ENCODE data around the gene FGF6. TPM values are rescaled to one million over a fixed set of nuclear protein-coding genes. Genes with fewer than 3 reads are reported as not detected.

FGF6 gene
- total and polyA plus RNA-seq, 2 of the 13 experiments (the other 11 are each of a cell fraction or from before 2014, with no cell fraction given): not detected

DNA sequence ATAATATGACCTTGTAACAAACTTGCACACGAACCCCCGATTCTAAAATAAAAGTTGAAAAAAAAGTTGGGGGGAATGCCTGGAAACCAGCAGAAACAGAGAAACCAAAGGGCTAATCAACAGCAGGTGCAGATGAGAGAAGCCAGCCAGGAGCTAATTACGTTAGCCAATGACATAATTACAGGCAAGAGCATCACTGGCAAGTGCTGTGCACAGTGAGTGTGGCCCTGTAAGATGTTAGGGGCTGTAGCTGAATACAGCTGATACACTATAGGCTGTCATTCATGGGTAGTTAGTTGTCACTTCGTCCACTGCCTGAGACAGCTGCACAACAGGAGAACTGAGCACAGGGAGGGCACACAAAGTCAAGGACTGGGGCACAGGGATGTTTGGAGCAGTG, 58.8 kb downstream of the FGF6 start:
- Histone ChIP-seq H3K9ac (ENCODE audit: insufficient read depth, low read depth, low read length) (no peak overlapping the region), H3K4me2 (ENCODE audit: low read depth, low read length) (no peak overlapping the region), H2AFZ (ENCODE audit: low read length) (no peak overlapping the region), H3K4me3 (replicated peaks in 1 of 3; ENCODE audit: insufficient read depth in 1 of 3, low read depth in 2 of 3, low read length in 3 of 3) (no peak overlapping the region), H3K9me3 (ENCODE audit: low read length) (no peaks in the 10 kb centered on the region), H3K36me3 (replicated peaks in 1 of 2; ENCODE audit: control insufficient read depth in 1 of 2, insufficient read depth in 2 of 2, low read length in 2 of 2) (no peaks in the 10 kb centered on the region), H3K4me1 (ENCODE audit: insufficient read depth, low read length) (0 out of 2 replicates have a peak, but pooled peaks cover 4% of the 10 kb centered on the region), H3K79me2 (ENCODE audit: insufficient read depth, low read length) (no peaks in the 10 kb centered on the region), H3K27ac (ENCODE audit: extremely low read length, insufficient read depth, low read length) (no peak overlapping the region), H4K20me1 (ENCODE audit: insufficient read depth, low read length) (no peaks in the 10 kb centered on the region), H3K27me3 (ENCODE audit: control insufficient read depth in 1 of 2, insufficient read depth in 2 of 2, low read length in 2 of 2) (peaks cover 0 to 7% of the 10 kb centered on the region in 2 experiments; a peak in 4 of 5 replicates)
- FAIRE-seq: no peak
- in situ Hi-C loops (cut with HindIII; ENCODE audit: extremely low pct_ligation_motif_present, low pct_unique_long_range_greater_than_20kb): no loop called here
- WGBS (ENCODE audit: low lambda C conversion rate): 0% methylated on average over 3 of the region's 4 CpGs
- no TSS peak for BruUV-seq (replicated peaks)
- ATAC-seq: no peak
- CTCF ChIA-PET (ENCODE audit: low intra/inter-chr PET ratio, low total read pairs): no interaction called here
- TF ChIP-seq, protein P1, sequence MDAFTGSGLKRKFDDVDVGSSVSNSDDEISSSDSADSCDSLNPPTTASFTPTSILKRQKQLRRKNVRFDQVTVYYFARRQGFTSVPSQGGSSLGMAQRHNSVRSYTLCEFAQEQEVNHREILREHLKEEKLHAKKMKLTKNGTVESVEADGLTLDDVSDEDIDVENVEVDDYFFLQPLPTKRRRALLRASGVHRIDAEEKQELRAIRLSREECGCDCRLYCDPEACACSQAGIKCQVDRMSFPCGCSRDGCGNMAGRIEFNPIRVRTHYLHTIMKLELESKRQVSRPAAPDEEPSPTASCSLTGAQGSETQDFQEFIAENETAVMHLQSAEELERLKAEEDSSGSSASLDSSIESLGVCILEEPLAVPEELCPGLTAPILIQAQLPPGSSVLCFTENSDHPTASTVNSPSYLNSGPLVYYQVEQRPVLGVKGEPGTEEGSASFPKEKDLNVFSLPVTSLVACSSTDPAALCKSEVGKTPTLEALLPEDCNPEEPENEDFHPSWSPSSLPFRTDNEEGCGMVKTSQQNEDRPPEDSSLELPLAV (CRISPR knock-in tag; conservative IDR thresholded peaks at IDR 0.05; ENCODE audit: low read depth): no peak
- no peak for TF ChIP-seq ZNF879 (CRISPR knock-in tag; IDR thresholded peaks at IDR 0.05)
- TF ChIP-seq, protein P2, sequence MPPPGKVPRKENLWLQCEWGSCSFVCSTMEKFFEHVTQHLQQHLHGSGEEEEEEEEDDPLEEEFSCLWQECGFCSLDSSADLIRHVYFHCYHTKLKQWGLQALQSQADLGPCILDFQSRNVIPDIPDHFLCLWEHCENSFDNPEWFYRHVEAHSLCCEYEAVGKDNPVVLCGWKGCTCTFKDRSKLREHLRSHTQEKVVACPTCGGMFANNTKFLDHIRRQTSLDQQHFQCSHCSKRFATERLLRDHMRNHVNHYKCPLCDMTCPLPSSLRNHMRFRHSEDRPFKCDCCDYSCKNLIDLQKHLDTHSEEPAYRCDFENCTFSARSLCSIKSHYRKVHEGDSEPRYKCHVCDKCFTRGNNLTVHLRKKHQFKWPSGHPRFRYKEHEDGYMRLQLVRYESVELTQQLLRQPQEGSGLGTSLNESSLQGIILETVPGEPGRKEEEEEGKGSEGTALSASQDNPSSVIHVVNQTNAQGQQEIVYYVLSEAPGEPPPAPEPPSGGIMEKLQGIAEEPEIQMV (CRISPR knock-in tag; IDR thresholded peaks at IDR 0.05; ENCODE audit: low read depth): no peak
- TF ChIP-seq AGO2 (optimal IDR thresholded peaks at IDR 0.05; ENCODE audit: low read depth, low read length): no peak
- TF ChIP-seq, protein P3, sequence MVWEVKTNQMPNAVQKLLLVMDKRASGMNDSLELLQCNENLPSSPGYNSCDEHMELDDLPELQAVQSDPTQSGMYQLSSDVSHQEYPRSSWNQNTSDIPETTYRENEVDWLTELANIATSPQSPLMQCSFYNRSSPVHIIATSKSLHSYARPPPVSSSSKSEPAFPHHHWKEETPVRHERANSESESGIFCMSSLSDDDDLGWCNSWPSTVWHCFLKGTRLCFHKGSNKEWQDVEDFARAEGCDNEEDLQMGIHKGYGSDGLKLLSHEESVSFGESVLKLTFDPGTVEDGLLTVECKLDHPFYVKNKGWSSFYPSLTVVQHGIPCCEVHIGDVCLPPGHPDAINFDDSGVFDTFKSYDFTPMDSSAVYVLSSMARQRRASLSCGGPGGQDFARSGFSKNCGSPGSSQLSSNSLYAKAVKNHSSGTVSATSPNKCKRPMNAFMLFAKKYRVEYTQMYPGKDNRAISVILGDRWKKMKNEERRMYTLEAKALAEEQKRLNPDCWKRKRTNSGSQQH (CRISPR knock-in tag; IDR thresholded peaks at IDR 0.05; ENCODE audit: low read depth): no peak
- no peak for TF ChIP-seq ZSCAN30 (CRISPR knock-in tag; IDR thresholded peaks at IDR 0.05)
- TF ChIP-seq ZNF556 (CRISPR knock-in tag; IDR thresholded peaks at IDR 0.05; ENCODE audit: borderline replicate concordance): no peak
- TF ChIP-seq, protein P4, sequence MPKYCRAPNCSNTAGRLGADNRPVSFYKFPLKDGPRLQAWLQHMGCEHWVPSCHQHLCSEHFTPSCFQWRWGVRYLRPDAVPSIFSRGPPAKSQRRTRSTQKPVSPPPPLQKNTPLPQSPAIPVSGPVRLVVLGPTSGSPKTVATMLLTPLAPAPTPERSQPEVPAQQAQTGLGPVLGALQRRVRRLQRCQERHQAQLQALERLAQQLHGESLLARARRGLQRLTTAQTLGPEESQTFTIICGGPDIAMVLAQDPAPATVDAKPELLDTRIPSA (CRISPR knock-in tag; IDR thresholded peaks at IDR 0.05; ENCODE audit: borderline replicate concordance): no peak
- TF ChIP-seq MAZ (IDR thresholded peaks at IDR 0.05; ENCODE audit: borderline replicate concordance, low read depth, low read length): no peak
- no peak for TF ChIP-seq MAZ (CRISPR knock-in tag; IDR thresholded peaks at IDR 0.05; ENCODE audit: low read depth)
- POLR2A ChIA-PET: no interaction called here
- intact Hi-C loops (cut with micrococcal nuclease; ENCODE audit: unreplicated experiment): no loop called here
- DNase-seq (ENCODE audit: low spot score): no peak

Other genes starting within 250 kb of the FGF6 start
- 1.1 and 1.4 TPM in 2 replicates for gene CCND2, start 172.1 kb downstream of the FGF6 start, total RNA-seq (2016; rRNA removed; fragmentation: Illumina TruSeq; extraction: Trizol)
- 0.61 and 0.90 TPM in 2 replicates for gene CCND2, start 172.1 kb downstream of the FGF6 start, polyA plus RNA-seq (2011; rRNA removed)
- gene TIGAR, start 124.6 kb downstream of the FGF6 start, total RNA-seq (2016; rRNA removed; fragmentation: Illumina TruSeq; extraction: Trizol): 21.8 and 41.3 TPM in 2 replicates
- 2.6 and 3.2 TPM in 2 replicates for gene TIGAR, start 124.6 kb downstream of the FGF6 start, polyA plus RNA-seq (2011; rRNA removed)
- not detected in 2 replicates for gene FGF23, start 66.1 kb downstream of the FGF6 start, total RNA-seq (2016; rRNA removed; fragmentation: Illumina TruSeq; extraction: Trizol)
- gene FGF23, start 66.1 kb downstream of the FGF6 start, polyA plus RNA-seq (2011; rRNA removed): not detected in 2 replicates
- gene RAD51AP1, start 93.1 kb upstream of the FGF6 start, total RNA-seq (2016; rRNA removed; fragmentation: Illumina TruSeq; extraction: Trizol): 49.3 and 79.3 TPM in 2 replicates
- 6.7 and 16.6 TPM in 2 replicates for gene RAD51AP1, start 93.1 kb upstream of the FGF6 start, polyA plus RNA-seq (2011; rRNA removed)
- 40.2 and 47.4 TPM in 2 replicates for gene DYRK4, start 116.4 kb upstream of the FGF6 start, total RNA-seq (2016; rRNA removed; fragmentation: Illumina TruSeq; extraction: Trizol)
- 27.9 and 29.4 TPM in 2 replicates for gene DYRK4, start 116.4 kb upstream of the FGF6 start, polyA plus RNA-seq (2011; rRNA removed)
- gene AKAP3, start 203.2 kb upstream of the FGF6 start, total RNA-seq (2016; rRNA removed; fragmentation: Illumina TruSeq; extraction: Trizol): 0.49 and 0.84 TPM in 2 replicates
- gene AKAP3, start 203.2 kb upstream of the FGF6 start, polyA plus RNA-seq (2011; rRNA removed): 0.09 and 0.22 TPM in 2 replicates
- gene NDUFA9, start 203.3 kb upstream of the FGF6 start, total RNA-seq (2016; rRNA removed; fragmentation: Illumina TruSeq; extraction: Trizol): 143 and 150 TPM in 2 replicates
- 68.0 and 70.7 TPM in 2 replicates for gene NDUFA9, start 203.3 kb upstream of the FGF6 start, polyA plus RNA-seq (2011; rRNA removed)